ENCODE data around the gene RSPRY1.

Gene RSPRY1

DNA sequence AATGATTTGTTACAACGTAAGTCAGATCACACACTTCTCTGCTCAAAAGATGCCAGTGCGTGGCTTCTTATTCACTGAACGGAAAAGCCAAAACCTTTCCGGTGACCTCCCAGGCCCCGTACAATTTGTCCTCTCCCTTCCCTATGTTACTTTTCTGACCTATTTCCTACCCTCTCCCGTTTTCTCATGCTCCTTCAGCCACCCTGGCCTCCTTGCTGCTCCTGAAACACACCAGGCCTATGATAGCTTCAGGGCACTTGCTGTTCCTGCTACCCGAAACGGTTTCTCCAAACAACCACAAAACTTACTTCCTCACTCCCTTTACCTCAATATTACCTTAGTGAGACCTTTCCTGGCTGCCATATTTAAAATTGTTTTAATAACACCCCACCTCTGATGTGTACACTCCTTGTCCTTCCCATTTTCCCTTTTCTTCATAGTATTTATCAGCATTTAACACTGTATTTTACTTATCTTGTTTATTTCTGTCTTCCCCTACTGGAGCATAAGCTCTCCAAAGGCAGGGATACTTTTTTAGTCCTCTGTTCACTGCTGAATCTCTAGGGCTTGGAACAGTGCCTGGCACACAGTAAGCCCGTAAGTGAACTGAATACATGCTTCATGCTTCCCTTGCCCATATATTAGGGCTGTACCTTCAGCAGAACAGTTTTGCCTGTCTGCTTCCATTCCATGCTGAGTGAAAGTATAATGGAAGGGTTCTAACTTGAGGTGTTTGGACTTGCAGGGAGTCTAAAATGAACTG is 48.0 kb downstream of the RSPRY1 start:
- H3K27ac ChIP-seq: no peak overlapping the region; the same call in 1 of the 2 replicates
- TF ChIP-seq, protein P1, sequence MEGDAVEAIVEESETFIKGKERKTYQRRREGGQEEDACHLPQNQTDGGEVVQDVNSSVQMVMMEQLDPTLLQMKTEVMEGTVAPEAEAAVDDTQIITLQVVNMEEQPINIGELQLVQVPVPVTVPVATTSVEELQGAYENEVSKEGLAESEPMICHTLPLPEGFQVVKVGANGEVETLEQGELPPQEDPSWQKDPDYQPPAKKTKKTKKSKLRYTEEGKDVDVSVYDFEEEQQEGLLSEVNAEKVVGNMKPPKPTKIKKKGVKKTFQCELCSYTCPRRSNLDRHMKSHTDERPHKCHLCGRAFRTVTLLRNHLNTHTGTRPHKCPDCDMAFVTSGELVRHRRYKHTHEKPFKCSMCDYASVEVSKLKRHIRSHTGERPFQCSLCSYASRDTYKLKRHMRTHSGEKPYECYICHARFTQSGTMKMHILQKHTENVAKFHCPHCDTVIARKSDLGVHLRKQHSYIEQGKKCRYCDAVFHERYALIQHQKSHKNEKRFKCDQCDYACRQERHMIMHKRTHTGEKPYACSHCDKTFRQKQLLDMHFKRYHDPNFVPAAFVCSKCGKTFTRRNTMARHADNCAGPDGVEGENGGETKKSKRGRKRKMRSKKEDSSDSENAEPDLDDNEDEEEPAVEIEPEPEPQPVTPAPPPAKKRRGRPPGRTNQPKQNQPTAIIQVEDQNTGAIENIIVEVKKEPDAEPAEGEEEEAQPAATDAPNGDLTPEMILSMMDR (conservative IDR thresholded peaks at IDR 0.05): no peak

- H3K27ac ChIP-seq: peak overlapping the region; percentile 21
- TF ChIP-seq, protein P1 (conservative IDR thresholded peaks at IDR 0.05): no peak
Measured at GRCh38 chr16:57234707-57235092, 48.6 kb downstream of the RSPRY1 start.

DNA sequence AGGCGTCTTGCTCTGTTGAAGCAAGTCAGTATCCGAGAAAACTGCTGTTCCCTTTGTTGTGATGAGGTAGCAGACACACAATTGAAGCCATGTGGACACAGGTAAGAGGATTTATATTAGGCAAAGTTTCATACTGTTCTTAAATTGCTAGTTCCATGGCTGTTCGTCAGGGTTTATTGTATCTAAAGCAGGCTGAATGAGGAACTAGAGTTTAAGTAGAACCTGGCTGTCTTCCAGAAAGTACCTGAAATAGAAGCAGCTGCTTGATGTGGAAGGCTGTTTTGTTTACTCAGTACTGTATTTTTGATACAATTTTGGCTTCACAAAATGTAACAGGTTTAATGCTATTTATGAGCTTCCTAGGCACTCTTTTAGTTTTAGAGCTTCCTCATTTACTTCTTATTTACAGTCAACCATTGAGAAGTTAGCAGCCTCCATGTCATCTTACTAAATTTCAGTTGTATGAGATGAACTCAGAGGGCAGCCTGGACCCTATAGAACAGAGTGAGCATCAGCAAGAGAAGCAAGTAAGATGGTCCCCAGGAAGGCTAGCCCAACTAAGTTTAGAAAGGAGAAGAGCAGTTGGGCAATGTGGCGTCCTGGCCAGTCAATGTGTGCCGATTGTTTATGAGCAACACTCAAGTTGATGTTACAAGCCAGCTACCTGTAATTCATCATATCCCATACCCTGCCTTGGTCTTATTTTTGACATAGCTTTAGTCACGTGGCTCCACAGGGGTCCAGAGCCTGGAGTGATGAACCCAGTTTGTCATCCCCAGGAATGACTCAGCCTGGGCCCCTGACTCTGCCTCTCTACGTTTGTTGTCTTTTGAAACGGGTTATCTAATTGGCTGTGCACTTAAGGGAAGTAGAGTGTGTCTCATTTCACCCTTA is 49.2 kb downstream of the RSPRY1 start:
- TF ChIP-seq, protein P1 (conservative IDR thresholded peaks at IDR 0.05): no peak
- H3K27ac ChIP-seq: peak overlapping the region; percentile 21

- H3K27ac ChIP-seq: no peak overlapping the region
Measured at GRCh38 chr16:57236022-57236350, 49.9 kb downstream of the RSPRY1 start.

DNA sequence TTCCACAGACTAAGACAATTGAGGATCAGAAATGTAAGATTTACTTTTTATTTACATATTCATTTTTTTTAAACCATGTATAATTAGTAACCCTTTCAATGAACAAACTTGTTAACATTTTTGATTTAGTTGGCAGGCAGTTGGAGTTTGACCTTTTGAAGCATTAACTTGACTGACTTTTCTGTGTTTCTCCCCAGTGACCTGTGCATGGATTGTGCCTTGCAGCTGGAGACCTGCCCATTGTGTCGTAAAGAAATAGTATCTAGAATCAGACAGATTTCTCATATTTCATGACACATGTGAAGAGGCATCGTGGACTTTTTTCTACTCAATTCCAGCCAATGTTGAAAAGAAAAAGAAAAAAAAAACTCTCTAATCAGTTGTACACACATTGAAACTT is 52.6 kb downstream of the RSPRY1 start:
- TF ChIP-seq, protein P1 (conservative IDR thresholded peaks at IDR 0.05): no peak
- no peak overlapping the region for H3K27ac ChIP-seq

More at GRCh38 chr16:57236022-57236350, 49.9 kb downstream of the RSPRY1 start:
- TF ChIP-seq, protein P1 (conservative IDR thresholded peaks at IDR 0.05): no peak

GRCh38 chr16:57239107-57239506 is 53.0 kb downstream of the RSPRY1 start:
- no peak overlapping the region for H3K27ac ChIP-seq
- TF ChIP-seq, protein P1 (conservative IDR thresholded peaks at IDR 0.05): no peak

DNA sequence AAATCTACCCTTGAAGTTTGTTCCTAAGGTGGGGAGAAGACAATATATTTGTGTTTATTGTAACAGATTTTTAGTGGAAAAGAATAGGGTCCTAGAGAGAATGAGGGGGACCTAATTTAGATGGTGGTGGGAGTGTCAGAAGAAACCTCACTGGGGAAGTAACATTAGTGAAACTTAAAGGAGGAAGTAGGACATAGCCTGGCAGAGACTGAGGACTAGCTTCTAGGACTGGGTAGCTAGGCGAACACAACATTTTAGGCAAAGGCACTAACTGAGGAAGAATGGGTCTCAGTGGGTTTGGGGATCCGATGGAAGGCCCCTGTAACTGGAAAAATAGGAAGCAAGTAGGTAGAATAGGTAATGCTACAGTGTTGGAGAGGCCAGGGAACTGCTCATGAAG is 54.7 kb downstream of the RSPRY1 start:
- no peak overlapping the region for H3K27ac ChIP-seq
- TF ChIP-seq, protein P1 (conservative IDR thresholded peaks at IDR 0.05): no peak

All from VCaP (cell line).